Duodenal mucosa (tissue), 2 donors: Measurements from ENCODE around the gene FADS3.

Experiments used
- H3K27ac ChIP-seq: one replicate; pipeline ENCODE4 v1.7.0; 2013; ENCODE audit warnings: low read depth, low read length
- H3K27me3 ChIP-seq, 2 donors: one replicate each; pipeline ENCODE4 v1.7.0; 2013; ENCODE audit warnings: low read length in 2 of 2, control low read depth in 1 of 2; ENCODE audit not compliant: insufficient read depth in 2 of 2, control insufficient read depth in 1 of 2
- H3K36me3 ChIP-seq, 2 donors: one replicate each; pipeline ENCODE4 v1.7.0; 2013; ENCODE audit warnings: low read length in 2 of 2, control low read depth in 1 of 2; ENCODE audit not compliant: insufficient read depth in 2 of 2, control insufficient read depth in 1 of 2
- H3K4me1 ChIP-seq, 2 donors: one replicate each; pipeline ENCODE4 v1.7.0; 2013; ENCODE audit warnings: low read length in 2 of 2, control low read depth in 1 of 2; ENCODE audit not compliant: insufficient read depth in 2 of 2, control insufficient read depth in 1 of 2
- H3K4me3 ChIP-seq, 2 donors: one replicate each; pipeline ENCODE4 v1.7.0; 2013; ENCODE audit warnings: low read length in 2 of 2, low read depth in 1 of 2
- H3K9ac ChIP-seq, 2 donors: one replicate each; pipeline ENCODE4 v1.7.0; 2013; ENCODE audit warnings: low read length in 2 of 2, low read depth in 1 of 2
- H3K9me3 ChIP-seq, 2 donors: one replicate each; pipeline ENCODE4 v1.7.0; 2013; ENCODE audit warnings: low read length in 2 of 2, control low read depth in 1 of 2; ENCODE audit not compliant: control insufficient read depth in 1 of 2

Gene FADS3

DNA sequence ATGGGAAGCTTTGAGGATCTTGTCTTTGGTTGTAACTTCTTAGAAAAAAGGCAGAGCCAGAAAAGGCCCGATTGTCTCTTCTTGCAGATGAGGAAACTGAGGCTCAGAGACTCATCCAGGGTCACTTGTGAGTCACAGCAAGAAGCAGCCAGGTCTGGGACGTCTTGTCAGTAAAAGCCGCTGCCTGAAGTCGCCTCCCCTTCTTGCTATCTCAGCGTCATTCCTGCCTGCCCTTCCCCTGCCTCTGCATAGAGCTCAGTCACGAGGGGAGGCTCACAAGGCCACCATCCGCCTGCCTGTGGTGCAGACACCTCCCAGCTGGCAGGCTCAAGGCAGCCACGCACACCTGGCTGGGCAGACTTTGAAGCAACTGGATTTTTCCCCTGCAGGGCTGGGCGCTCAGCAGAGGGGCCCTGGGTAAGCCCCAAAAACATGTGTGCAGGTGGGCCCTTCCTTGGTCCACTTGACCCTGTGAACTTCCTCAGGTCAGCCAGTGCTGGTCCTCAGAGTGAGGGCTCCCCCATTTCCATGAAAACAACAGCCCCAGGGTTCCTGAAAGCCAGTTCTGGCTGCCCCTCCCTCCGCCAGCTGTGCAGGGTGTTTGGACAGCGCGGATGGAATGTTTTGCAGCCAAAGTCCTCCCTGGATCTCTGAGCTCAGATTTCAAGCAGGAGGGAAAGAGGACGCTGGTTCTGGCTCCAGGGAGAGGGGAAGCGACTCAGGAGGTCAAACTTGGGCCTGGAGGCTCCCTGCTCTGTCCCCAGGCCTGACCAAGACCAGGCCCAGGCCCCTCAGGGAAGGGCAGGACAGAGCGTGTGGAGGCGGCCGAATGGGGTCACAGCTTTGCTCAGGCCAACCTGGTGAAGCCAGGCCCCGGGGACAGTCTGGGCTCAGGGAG, 32.1 kb upstream of the FADS3 start:
- no peaks in the 10 kb centered on the region for H3K36me3 ChIP-seq
- peak overlapping the region; percentile 34 for H3K27ac ChIP-seq
- peaks cover 11 to 18% of the 10 kb centered on the region in 2 donors for H3K4me1 ChIP-seq
- H3K9ac ChIP-seq: no peak overlapping the region
- no peaks in the 10 kb centered on the region for H3K9me3 ChIP-seq
- H3K4me3 ChIP-seq: no peak overlapping the region
- peaks cover 19 to 20% of the 10 kb centered on the region in 2 donors for H3K27me3 ChIP-seq

DNA sequence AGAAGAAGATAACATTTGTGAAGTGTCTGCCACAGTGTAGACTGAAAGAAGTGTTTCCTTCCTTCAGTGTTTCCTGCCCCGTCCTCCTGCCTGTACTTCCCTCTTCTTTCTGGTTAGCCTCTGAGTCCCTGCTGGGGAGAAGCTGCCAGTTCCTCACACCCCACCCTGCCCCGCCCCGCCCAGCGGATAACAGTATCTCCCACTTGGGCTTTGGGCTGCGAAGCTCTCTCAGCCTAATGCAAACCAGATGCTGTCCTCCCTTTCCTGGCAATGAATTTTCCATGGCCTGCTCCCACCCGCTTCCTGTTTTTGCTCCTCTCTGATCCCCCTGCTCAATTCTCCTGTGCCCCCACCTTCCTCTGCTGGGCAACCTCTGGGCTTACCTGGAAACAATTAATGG, 31.2 kb upstream of the FADS3 start:
- H3K9ac ChIP-seq: no peak overlapping the region
- no peaks in the 10 kb centered on the region for H3K36me3 ChIP-seq
- H3K9me3 ChIP-seq: no peaks in the 10 kb centered on the region
- H3K27ac ChIP-seq: peak overlapping the region; percentile 34
- no peak overlapping the region for H3K4me3 ChIP-seq
- peaks cover 28 to 29% of the 10 kb centered on the region in 2 donors for H3K27me3 ChIP-seq
- peaks cover 17 to 21% of the 10 kb centered on the region in 2 donors for H3K4me1 ChIP-seq

- Histone ChIP-seq H3K9me3 (no peaks in the 10 kb centered on the region), H3K4me3 (no peak overlapping the region), H3K27ac (no peak overlapping the region), H3K36me3 (no peaks in the 10 kb centered on the region), H3K27me3 (peaks cover 30 to 31% of the 10 kb centered on the region in 2 donors), H3K9ac (no peak overlapping the region), H3K4me1 (peaks cover 17 to 22% of the 10 kb centered on the region in 2 donors)
These were observed 30.1 kb upstream of the FADS3 start for GRCh38 chr11:61921446-61921845.

- Histone ChIP-seq H3K9ac (no peak overlapping the region), H3K9me3 (no peaks in the 10 kb centered on the region)
These were observed 28.6 kb upstream of the FADS3 start for GRCh38 chr11:61919705-61920631.

DNA sequence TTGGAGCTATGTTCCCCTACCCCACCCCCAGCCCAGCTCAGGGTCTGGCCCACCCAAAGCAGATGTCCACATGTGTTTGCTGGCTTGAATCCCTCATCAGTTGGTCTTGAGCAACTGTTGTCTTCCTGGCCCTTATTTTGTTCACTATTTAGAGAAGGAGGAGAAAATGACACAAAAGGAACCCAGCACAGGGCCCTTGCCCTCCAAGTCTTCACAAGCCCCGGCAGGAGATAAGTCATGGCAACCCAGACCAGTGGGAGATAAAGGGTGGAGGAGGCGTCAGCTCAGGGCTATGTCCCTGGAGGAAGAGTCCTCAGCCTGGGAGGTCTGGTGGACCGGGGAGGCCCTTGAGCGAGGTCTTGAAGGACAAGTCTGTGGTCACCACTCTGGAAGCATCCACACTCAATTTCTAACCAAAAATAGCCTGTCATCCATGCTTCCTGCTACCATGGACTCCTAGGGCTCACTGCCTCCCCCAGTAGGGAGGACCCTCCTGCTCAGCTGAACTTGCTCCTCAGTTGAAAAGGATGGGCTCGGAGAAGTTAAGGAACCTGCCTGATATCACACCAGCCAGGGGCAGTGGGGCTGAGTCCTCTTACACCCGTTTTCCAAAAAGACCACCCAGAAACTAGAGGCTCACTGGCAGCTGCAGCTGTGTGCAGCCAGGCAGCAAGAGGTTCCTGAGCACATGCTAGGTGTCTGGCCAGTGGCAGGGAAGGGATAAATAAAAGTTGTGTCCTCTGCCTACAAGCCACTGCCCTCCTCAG, 27.8 kb upstream of the FADS3 start:
- H3K27ac ChIP-seq: no peak overlapping the region
- no peak overlapping the region for H3K9ac ChIP-seq
- H3K9me3 ChIP-seq: no peaks in the 10 kb centered on the region
- no peak overlapping the region for H3K4me3 ChIP-seq
- H3K27me3 ChIP-seq: peaks cover 34% of the 10 kb centered on the region in 2 donors
- H3K4me1 ChIP-seq: peaks cover 17 to 21% of the 10 kb centered on the region in 2 donors
- no peaks in the 10 kb centered on the region for H3K36me3 ChIP-seq

More at GRCh38 chr11:61919705-61920631, 28.6 kb upstream of the FADS3 start:
- no peaks in the 10 kb centered on the region for H3K36me3 ChIP-seq
- H3K27ac ChIP-seq: no peak overlapping the region
- peaks cover 17 to 22% of the 10 kb centered on the region in 2 donors for H3K4me1 ChIP-seq
- no peak overlapping the region for H3K4me3 ChIP-seq
- H3K27me3 ChIP-seq: peaks cover 34% of the 10 kb centered on the region in 2 donors

DNA sequence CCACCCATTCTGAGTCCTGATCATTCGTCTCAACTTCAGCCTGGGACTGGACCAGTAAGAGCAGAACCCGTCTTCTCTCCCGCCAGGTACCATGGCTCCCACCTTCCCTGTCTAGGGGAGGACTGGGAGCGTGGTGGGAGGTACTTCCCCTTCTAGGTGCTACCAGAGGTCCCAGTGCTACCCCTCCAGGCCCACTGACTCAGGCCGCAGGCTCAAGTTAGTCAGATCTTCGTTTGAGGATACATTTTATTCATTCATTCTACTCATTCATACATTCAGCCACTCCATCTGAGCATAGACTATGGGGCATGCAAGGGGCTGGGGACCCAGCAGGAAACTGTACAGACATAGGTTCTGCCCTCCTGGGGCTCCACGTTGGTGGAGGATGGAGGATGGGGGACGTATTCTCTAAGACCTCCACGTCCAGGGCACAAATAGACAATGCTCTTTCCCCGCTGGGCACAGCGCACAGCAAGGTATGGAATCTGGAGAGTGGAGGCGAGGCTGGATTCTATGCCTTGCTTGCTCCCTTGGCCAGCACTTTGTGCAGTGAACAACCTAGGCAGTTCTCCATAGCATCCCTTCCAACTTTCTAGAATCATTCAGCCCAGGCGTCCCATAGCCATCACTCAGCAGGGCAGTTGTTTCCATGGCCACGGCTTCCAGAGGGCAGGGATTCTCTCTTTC, 27.0 kb upstream of the FADS3 start:
- no peak overlapping the region for H3K4me3 ChIP-seq
- no peak overlapping the region for H3K27ac ChIP-seq
- peaks cover 34% of the 10 kb centered on the region in 2 donors for H3K27me3 ChIP-seq
- H3K4me1 ChIP-seq: peaks cover 13% of the 10 kb centered on the region in 2 donors
- no peaks in the 10 kb centered on the region for H3K36me3 ChIP-seq
- no peak overlapping the region for H3K9ac ChIP-seq
- H3K9me3 ChIP-seq: no peaks in the 10 kb centered on the region

DNA sequence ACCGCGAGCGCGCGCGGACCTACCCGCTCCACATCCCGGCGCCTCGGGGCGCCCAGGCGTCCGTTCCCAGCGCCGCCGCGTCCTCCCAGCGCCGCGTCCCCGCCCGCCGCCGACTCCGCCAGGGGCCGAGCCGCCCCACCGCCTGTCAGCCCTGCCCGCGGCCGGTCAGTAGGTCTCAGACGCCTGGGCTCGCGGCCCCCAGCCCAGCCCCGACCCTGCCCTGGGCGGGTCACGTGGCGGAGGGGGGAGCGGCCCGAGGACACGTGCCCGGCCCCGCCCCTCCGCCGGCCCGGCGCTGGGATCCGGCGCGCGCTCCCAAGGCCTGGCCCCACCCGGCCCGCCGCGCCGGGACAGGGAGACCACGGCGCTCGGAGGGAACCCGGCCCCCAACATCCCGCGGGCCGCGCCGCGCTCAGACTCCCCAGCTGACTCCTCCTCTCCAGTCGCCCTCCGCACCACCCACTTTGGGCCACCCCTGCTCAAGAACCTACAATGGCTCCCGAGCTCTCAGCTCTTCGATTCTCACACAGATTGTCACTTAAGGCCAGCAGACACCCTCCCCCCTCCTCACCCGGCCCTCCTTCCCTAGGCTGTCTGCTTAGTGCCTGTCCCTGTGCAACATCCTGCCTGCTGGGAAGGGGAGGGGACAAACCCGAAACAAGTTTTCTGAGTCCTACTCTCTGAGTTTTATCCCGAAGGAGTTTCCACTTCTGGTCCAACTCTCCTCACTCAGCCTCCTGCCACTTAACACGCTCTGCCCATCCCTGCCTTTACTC, 26.2 kb upstream of the FADS3 start, which contains the start of gene RAB3IL1:
Gene RAB3IL1, minus strand, starts transcription at position 233 of the 776 bp plus-strand sequence. Its CDS starts 199 bp downstream, at position 34.
- peaks cover 34% of the 10 kb centered on the region in 2 donors for H3K27me3 ChIP-seq
- no peaks in the 10 kb centered on the region for H3K36me3 ChIP-seq
- H3K4me1 ChIP-seq: peaks cover 7 to 8% of the 10 kb centered on the region in 2 donors
- H3K27ac ChIP-seq: peak within 1 kb of the TSS; percentile 20
- peak within 1 kb of the TSS in 1 of 2 donors; percentile 55 for H3K9ac ChIP-seq
- H3K9me3 ChIP-seq: no peaks in the 10 kb centered on the region
- H3K4me3 ChIP-seq: peak within 1 kb of the TSS; percentile 40 to 61

GRCh38 chr11:61916737-61917333, 25.5 kb upstream of the FADS3 start:
- Histone ChIP-seq H3K36me3 (no peaks in the 10 kb centered on the region), H3K9me3 (no peaks in the 10 kb centered on the region), H3K27me3 (peaks cover 34% of the 10 kb centered on the region in 2 donors), H3K9ac (no peak overlapping the region), H3K4me1 (peaks cover 7 to 8% of the 10 kb centered on the region in 2 donors), H3K4me3 (peak overlapping the region in 1 of 2 donors; percentile 61), H3K27ac (peak overlapping the region; percentile 20)
